ENCODE results near the gene OR8A1. TPM values are rescaled to one million over a fixed set of nuclear protein-coding genes. Genes with fewer than 3 reads are reported as not detected.

Gene OR8A1
- total RNA-seq: not detected

DNA sequence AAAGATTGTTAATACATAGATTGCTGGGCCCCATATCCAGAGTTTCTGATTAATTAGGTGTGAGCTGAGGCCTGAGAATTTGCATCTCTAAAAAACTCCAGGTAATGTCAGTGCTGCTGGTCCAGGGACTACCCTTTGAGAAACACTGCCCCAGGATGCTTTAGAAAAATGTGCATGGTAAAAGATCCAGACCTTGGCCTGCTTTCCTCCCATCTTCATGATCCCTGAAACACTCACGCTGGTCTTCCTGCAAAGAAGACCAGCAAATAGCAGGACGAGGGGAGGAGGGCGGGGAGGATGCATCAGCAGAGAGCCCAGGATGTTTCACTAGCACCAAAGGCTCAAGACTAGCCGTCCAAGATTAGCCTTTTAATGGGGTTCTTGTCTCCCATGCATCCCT lies at the start of gene OR8A1:
TSS of gene OR8A1 (plus strand) at position 301 of the 400 bp plus-strand sequence. CDS start 123 bp downstream, outside the sequence.

GRCh38 chr11:124543554-124543953 lies 26.2 kb upstream of the OR8A1 start, which contains the start of gene OR8B12:
TSS of gene OR8B12 (minus strand) at chr11:124543654. CDS start at chr11:124543654, 0 bp downstream.

DNA sequence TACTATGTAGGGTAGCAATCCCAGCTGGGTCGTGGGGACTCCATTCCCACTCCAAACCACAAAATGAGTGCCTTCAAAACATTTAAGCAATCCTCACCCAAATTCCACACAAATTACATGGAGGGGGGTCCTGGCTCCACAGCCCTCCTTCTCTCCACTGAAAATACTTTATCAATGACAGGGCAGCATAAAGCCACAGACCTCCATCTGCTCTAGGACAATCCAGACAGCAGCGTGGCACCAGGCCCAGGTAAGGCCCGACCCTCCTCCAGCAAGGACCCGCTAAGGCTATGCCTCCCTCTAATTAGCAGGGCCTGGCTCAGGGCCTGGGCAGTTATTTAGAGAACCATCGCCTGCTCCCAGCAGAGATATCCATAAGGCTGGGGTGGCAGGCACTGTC lies 41.3 kb downstream of the OR8A1 start, which contains the start of gene PANX3:
TSS of gene PANX3 (plus strand) at position 365 of the 400 bp plus-strand sequence. CDS start 129 bp downstream, outside the sequence.

Other genes with a start within 250 kb of the OR8A1 start
- not detected for gene OR8D2, start 249.8 kb upstream of the OR8A1 start, total RNA-seq
- gene OR8B2, start 185.5 kb upstream of the OR8A1 start, total RNA-seq: not detected
- not detected for gene OR8B3, start 171.0 kb upstream of the OR8A1 start, total RNA-seq
- gene OR8B4, start 145.1 kb upstream of the OR8A1 start, total RNA-seq: not detected
- not detected for gene OR8B8, start 124.3 kb upstream of the OR8A1 start, total RNA-seq
- gene OR8B12, start 26.3 kb upstream of the OR8A1 start, total RNA-seq: not detected
- not detected for gene PANX3, start 41.4 kb downstream of the OR8A1 start, total RNA-seq
- 10 to 100 TPM; 39.9 to 41.9 TPM for gene TBRG1, start 52.9 kb downstream of the OR8A1 start, total RNA-seq
- gene SIAE, start 103.7 kb downstream of the OR8A1 start, total RNA-seq: 1 to 10 TPM; 7.8 to 8.1 TPM
- 1 to 10 TPM; 1.5 to 2.9 TPM for gene SPA17, start 103.9 kb downstream of the OR8A1 start, total RNA-seq
- 1 to 10 TPM; 6.8 to 8.2 TPM for gene NRGN, start 169.9 kb downstream of the OR8A1 start, total RNA-seq
- under 1 TPM; 0.93 to 0.94 TPM for gene VSIG2, start 182.3 kb downstream of the OR8A1 start, total RNA-seq
- gene ESAM, start 192.3 kb downstream of the OR8A1 start, total RNA-seq: 1 to 10 TPM; 1.7 to 2.7 TPM
- 10 to 100 TPM in 1 of 2 experiments, 1 to 10 TPM in 1; 8.7 to 11.4 TPM for gene MSANTD2, start 230.4 kb downstream of the OR8A1 start, total RNA-seq

Measured in activated naive CD4-positive, alpha-beta T cell treated with anti-CD3 and anti-CD28 coated beads, Interleukin-2, amount 10 ng/mL, durations not matched to agents 5 hours and 36 hours (primary cell).